GM21381 (cell line): Measurements from ENCODE around the gene CACHD1.

Experiments
- ATAC-seq: cut with Tn5 transposase; IDR thresholded peaks from one replicate; pipeline ENCODE4 v1.9.1; 2021; ENCODE audit warnings: mild to moderate bottlenecking, moderate library complexity; ENCODE audit not compliant: unreplicated experiment

The CACHD1 gene

GRCh38 chr1:64472805-64473204 is 2.9 kb downstream of the CACHD1 start:
- no peak for ATAC-seq

- no peak for ATAC-seq
Observed at GRCh38 chr1:64473367-64473766, 3.4 kb downstream of the CACHD1 start.

GRCh38 chr1:64474133-64474532 is 4.2 kb downstream of the CACHD1 start:
- no peak for ATAC-seq

- ATAC-seq, result no peak
Observed at GRCh38 chr1:64474665-64475439, 4.9 kb downstream of the CACHD1 start.

- no peak for ATAC-seq
Observed at GRCh38 chr1:64476251-64476952, 6.5 kb downstream of the CACHD1 start.

- no peak for ATAC-seq
Observed at GRCh38 chr1:64478594-64479470, 8.9 kb downstream of the CACHD1 start.

- ATAC-seq, result no peak
Observed at GRCh38 chr1:64479874-64480273, 9.9 kb downstream of the CACHD1 start.

- ATAC-seq, result no peak
Observed at GRCh38 chr1:64480999-64481772, 11.3 kb downstream of the CACHD1 start.

- ATAC-seq, result no peak
Observed at GRCh38 chr1:64482128-64482527, 12.2 kb downstream of the CACHD1 start.

GRCh38 chr1:64482720-64483119 is 12.8 kb downstream of the CACHD1 start:
- no peak for ATAC-seq

GRCh38 chr1:64483731-64484414 is 13.9 kb downstream of the CACHD1 start:
- no peak for ATAC-seq

- ATAC-seq, result no peak
Observed at GRCh38 chr1:64484651-64485050, 14.7 kb downstream of the CACHD1 start.

- no peak for ATAC-seq
Observed at GRCh38 chr1:64486193-64486592, 16.3 kb downstream of the CACHD1 start.

GRCh38 chr1:64487061-64487460 is 17.1 kb downstream of the CACHD1 start:
- ATAC-seq, result no peak

- ATAC-seq, result no peak
Observed at GRCh38 chr1:64488862-64489261, 18.9 kb downstream of the CACHD1 start.

- ATAC-seq, result no peak
Observed at GRCh38 chr1:64489707-64490106, 19.8 kb downstream of the CACHD1 start.

GRCh38 chr1:64490213-64490818 is 20.4 kb downstream of the CACHD1 start:
- no peak for ATAC-seq

GRCh38 chr1:64492424-64492823 is 22.5 kb downstream of the CACHD1 start:
- ATAC-seq, result no peak

- ATAC-seq, result no peak
Observed at GRCh38 chr1:64493831-64494230, 23.9 kb downstream of the CACHD1 start.

GRCh38 chr1:64494659-64495058 is 24.7 kb downstream of the CACHD1 start:
- no peak for ATAC-seq
